Central memory CD8-positive, alpha-beta T cell (primary cell): ENCODE data around the gene STARD3NL.
"Not testable (repeated sequence)": the region's sequence is repeated elsewhere in the genome, so short reads cannot be mapped to it uniquely, and the experiment has no call there.

Experiments
- ATAC-seq: fragments of 150-1000 bp; cut with Tn5 transposase; replicated peaks from 2 replicates; pipeline ENCODE4 v1.10.0; 2022; ENCODE audit warnings: mild to moderate bottlenecking, moderate FRiP score, moderate number of reproducible peaks; ENCODE audit not compliant: poor library complexity, severe bottlenecking; ENCODE audit errors: extremely low read depth
- DNase-seq, 2 donors: peaks; one replicate each; pipeline ENCODE4 v3.0.0; 2021; ENCODE audit warnings: low spot score in 2 of 2
- H3K27ac Mint-ChIP-seq: one replicate; pipeline ENCODE4 v1.8.0; 2022; ENCODE audit warnings: low read depth, mild to moderate bottlenecking, moderate library complexity, mixed read lengths
- H3K27me3 Mint-ChIP-seq: one replicate; pipeline ENCODE4 v1.8.0; 2022; ENCODE audit warnings: mixed read lengths
- H3K36me3 Mint-ChIP-seq: one replicate; pipeline ENCODE4 v1.8.0; 2022; ENCODE audit warnings: mild to moderate bottlenecking, moderate library complexity, mixed read lengths; ENCODE audit not compliant: insufficient read depth
- H3K4me1 Mint-ChIP-seq: one replicate; pipeline ENCODE4 v1.8.0; 2022; ENCODE audit warnings: mixed read lengths
- H3K4me3 Mint-ChIP-seq: one replicate; pipeline ENCODE4 v1.8.0; 2022; ENCODE audit warnings: mild to moderate bottlenecking, moderate library complexity, mixed read lengths
- H3K9me3 Mint-ChIP-seq: one replicate; pipeline ENCODE4 v1.8.0; 2022; ENCODE audit warnings: mixed read lengths

Gene STARD3NL

DNA sequence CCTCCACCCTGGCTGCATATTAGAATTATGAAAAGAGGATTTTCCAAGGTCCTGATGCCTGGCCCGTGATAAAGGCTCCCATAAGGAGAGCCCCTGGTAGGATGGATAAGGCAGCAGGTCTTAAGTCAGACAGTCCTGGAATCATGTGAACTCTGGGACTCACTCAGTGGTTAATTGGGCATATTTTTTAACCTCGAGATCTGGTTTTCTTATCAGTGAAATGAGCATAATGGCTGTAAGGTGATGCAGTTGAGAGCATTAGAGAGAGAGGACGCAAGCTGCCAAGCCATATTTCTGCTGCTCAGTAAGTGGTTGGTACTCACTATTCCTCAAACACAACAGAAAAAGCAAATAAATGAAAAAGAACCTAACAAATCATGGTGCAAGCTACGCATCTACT is 57.6 kb downstream of the STARD3NL start:
- Mint-ChIP-seq H3K27ac (peak overlapping the region; percentile 94), H3K27me3 (no peaks in the 10 kb centered on the region), H3K4me3 (peak overlapping the region; percentile 56), H3K36me3 (peaks cover 46% of the 10 kb centered on the region), H3K9me3 (no peaks in the 10 kb centered on the region), H3K4me1 (peaks cover 87% of the 10 kb centered on the region)
- DNase-seq (no peak), ATAC-seq (no peak)

DNA sequence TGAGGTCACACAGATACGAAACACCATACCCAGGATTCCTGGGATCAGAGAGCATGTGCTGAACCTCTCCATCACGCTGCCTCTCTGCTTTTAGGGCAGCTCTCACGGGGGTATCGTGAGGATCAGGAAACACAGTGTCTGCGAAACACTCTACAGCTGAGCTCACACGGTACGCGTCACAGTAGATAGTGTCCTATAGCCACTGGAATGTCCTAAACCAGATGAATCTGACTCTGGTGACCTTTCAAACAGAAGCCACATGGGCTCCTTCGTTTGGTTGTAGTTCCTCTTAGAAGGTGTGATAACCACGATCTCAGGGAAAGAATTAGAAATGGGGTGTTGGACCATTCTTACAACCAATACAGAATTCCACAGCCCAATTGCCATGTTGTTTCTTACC is 61.1 kb downstream of the STARD3NL start:
- not testable (repeated sequence) for H3K27me3 Mint-ChIP-seq, DNase-seq, H3K9me3 Mint-ChIP-seq, ATAC-seq, H3K4me3 Mint-ChIP-seq
- Mint-ChIP-seq H3K27ac (peak overlapping the region; percentile 67), H3K4me1 (peaks cover 73% of the 10 kb centered on the region), H3K36me3 (peaks cover 61% of the 10 kb centered on the region)

GRCh38 chr7:38241071-38241470 is 63.0 kb downstream of the STARD3NL start:
- ATAC-seq, result no peak
- H3K9me3 Mint-ChIP-seq, result no peaks in the 10 kb centered on the region
- H3K36me3 Mint-ChIP-seq, result peaks cover 75% of the 10 kb centered on the region
- peaks cover 73% of the 10 kb centered on the region for H3K4me1 Mint-ChIP-seq
- H3K4me3 Mint-ChIP-seq, result peak overlapping the region; percentile 19
- no peaks in the 10 kb centered on the region for H3K27me3 Mint-ChIP-seq
- no peak for DNase-seq
- H3K27ac Mint-ChIP-seq, result peak overlapping the region; percentile 91

DNA sequence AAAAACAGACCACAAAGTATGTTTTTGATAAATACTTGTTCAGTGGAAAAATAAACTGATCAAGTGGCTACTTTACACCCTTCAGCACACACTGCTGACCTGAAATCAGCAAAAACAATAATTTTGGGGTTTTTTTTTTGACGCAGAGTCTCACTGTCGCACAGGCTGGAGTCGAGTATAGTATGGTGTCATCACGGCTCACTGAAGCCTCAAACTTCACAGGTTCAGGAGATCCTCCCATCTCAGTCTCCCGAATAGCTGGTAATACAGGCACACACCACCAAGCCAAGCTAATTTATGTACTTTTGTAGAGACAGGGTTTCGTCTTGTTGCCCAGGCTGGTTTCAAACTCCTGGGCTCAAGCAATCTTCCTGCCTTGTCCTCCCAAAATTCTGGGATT is 64.8 kb downstream of the STARD3NL start:
- DNase-seq (no peak), ATAC-seq (peak; percentile 65)
- Mint-ChIP-seq H3K27me3 (no peaks in the 10 kb centered on the region), H3K9me3 (no peaks in the 10 kb centered on the region), H3K4me1 (peaks cover 71% of the 10 kb centered on the region), H3K4me3 (peak overlapping the region; percentile 60), H3K27ac (peak overlapping the region; percentile 91), H3K36me3 (peaks cover 81% of the 10 kb centered on the region)

DNA sequence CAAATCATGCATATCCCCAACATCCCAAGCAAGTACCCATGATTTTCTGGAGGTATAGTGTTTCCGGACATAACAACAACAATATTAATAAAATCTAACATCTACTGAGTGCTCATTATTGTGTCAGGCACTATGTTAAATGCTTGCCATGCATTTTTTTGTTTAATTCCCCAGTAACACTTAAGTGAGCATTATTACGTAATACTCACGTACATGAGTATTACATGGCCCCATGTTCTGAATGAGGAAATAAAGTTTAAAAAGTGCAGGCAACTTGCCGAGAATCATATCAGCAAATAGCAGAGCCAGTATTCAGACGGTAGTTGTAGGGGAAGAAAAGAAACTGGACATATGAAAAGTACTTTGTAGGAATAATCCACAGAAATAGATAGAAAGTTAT is 65.3 kb downstream of the STARD3NL start:
- peak overlapping the region; percentile 60 for H3K4me3 Mint-ChIP-seq
- ATAC-seq, H3K27me3 Mint-ChIP-seq, DNase-seq, H3K9me3 Mint-ChIP-seq: not testable (repeated sequence)
- H3K4me1 Mint-ChIP-seq, result peaks cover 71% of the 10 kb centered on the region
- H3K36me3 Mint-ChIP-seq, result peaks cover 82% of the 10 kb centered on the region
- peak overlapping the region; percentile 91 for H3K27ac Mint-ChIP-seq

- Mint-ChIP-seq H3K27ac (peak overlapping the region; percentile 91), H3K36me3 (peaks cover 82% of the 10 kb centered on the region), H3K4me1 (peaks cover 70% of the 10 kb centered on the region), H3K4me3 (peak overlapping the region; percentile 61), H3K27me3 (no peaks in the 10 kb centered on the region), H3K9me3 (no peaks in the 10 kb centered on the region)
- no peak for ATAC-seq
- no peak for DNase-seq
Measured at GRCh38 chr7:38244516-38244915, 66.5 kb downstream of the STARD3NL start.

GRCh38 chr7:38245409-38245977 is 67.4 kb downstream of the STARD3NL start:
- DNase-seq (no peak), ATAC-seq (peak; percentile 50)
- H3K9me3 Mint-ChIP-seq, result no peaks in the 10 kb centered on the region
- peaks cover 84% of the 10 kb centered on the region for H3K36me3 Mint-ChIP-seq
- no peaks in the 10 kb centered on the region for H3K27me3 Mint-ChIP-seq
- H3K4me1 Mint-ChIP-seq, result peaks cover 75% of the 10 kb centered on the region
- peak overlapping the region; percentile 91 for H3K27ac Mint-ChIP-seq
- peak overlapping the region; percentile 61 for H3K4me3 Mint-ChIP-seq

DNA sequence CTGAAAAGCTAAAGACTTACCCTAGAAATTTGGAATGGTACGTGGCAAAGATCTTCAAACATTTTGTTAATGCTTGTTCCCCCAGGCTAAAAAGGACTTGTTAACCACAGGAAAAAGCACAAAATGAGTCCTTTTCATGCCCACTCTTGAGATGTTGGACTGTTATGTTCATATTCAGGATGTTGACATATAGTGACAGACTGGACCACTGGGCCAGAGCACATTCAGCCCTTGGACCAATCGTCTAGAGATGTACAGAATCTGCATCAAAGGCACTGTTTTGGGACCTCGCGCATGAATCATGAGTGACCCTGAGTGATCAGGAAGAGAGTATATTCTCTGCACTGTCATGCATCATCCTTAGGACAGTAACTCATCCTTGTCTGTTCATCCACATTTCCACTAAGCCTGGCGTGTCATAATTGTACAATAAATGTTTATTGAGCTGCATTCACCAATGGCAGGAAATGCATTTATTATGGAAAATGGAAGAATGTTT is 70.1 kb downstream of the STARD3NL start:
- no peaks in the 10 kb centered on the region for H3K9me3 Mint-ChIP-seq
- ATAC-seq, result no peak
- H3K27me3 Mint-ChIP-seq, result no peaks in the 10 kb centered on the region
- peaks cover 62% of the 10 kb centered on the region for H3K4me1 Mint-ChIP-seq
- H3K4me3 Mint-ChIP-seq, result peak overlapping the region; percentile 71
- peak overlapping the region; percentile 84 for H3K27ac Mint-ChIP-seq
- DNase-seq, result no peak
- H3K36me3 Mint-ChIP-seq, result peaks cover 64% of the 10 kb centered on the region

DNA sequence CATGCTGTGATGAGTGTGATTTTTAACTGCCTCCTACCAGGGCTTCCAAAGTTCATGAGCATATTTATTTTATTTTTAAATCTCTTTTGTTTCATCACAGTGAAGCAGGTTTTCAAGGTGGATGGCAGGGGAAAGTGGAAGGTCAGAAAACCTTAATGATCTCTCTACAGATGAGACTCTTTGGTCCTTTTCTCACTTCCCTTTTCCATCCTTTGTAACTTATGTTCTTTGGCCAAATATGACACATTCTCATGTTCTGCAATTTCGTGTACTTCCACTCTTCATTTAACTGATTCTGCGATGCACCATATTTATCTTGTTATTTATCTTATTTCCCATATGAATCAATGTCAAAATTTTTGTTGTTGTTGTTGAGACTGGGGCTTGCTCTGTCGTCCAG is 71.8 kb downstream of the STARD3NL start:
- Mint-ChIP-seq H3K36me3 (peaks cover 51% of the 10 kb centered on the region), H3K4me1 (peaks cover 47% of the 10 kb centered on the region), H3K27ac (peak overlapping the region; percentile 63), H3K4me3 (peak overlapping the region; percentile 63)
- H3K27me3 Mint-ChIP-seq, H3K9me3 Mint-ChIP-seq, ATAC-seq, DNase-seq: not testable (repeated sequence)

GRCh38 chr7:38257350-38257677 is 79.3 kb downstream of the STARD3NL start:
- ATAC-seq, result no peak

DNA sequence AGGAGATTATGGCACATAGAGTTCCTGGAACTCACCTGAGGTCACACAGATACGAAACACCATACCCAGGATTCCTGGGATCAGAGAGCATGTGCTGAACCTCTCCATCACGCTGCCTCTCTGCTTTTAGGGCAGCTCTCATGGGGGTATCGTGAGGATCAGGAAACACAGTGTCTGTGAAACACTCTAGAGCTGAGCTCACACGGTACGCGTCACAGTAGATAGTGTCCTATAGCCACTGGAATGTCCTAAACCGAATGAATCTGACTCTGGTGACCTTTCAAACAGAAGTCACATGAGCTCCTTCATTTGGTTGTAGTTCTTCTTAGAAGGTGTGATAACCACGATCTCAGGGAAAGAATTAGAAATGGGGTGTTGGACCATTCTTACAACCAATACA is 81.1 kb downstream of the STARD3NL start:
- not testable (repeated sequence) for ATAC-seq
- H3K36me3 Mint-ChIP-seq, result peaks cover 19% of the 10 kb centered on the region

More at GRCh38 chr7:38257350-38257677, 79.3 kb downstream of the STARD3NL start:
- no peaks in the 10 kb centered on the region for H3K9me3 Mint-ChIP-seq
- no peak overlapping the region for H3K27ac Mint-ChIP-seq
- H3K4me1 Mint-ChIP-seq, result no peaks in the 10 kb centered on the region
- no peak overlapping the region for H3K4me3 Mint-ChIP-seq
- DNase-seq, result no peak
- H3K27me3 Mint-ChIP-seq, result no peaks in the 10 kb centered on the region
- H3K36me3 Mint-ChIP-seq, result peaks cover 15% of the 10 kb centered on the region

DNA sequence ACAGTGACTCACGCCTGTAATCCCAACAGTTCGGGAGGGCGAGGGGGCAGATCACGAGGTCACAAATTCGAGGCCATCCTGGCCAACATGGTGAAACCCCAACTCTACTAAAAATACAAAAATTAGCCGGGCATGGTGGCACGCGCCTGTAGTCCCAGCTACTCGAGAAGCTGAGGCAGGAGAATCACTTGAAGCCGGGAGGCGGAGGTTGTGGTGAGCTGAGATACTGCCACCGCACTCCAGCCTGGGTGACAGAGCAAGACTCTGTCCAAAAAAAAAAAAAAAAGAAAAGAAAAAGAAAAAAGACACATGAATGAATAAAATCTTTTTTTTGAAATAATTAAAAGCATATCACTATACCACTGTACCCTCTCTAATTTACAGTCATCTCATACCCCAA is 83.6 kb downstream of the STARD3NL start:
- peak overlapping the region; percentile 49 for H3K27ac Mint-ChIP-seq

More for the DNA sequence above, 81.1 kb downstream of the STARD3NL start:
- H3K9me3 Mint-ChIP-seq, DNase-seq, H3K27me3 Mint-ChIP-seq, H3K4me3 Mint-ChIP-seq, H3K27ac Mint-ChIP-seq, H3K4me1 Mint-ChIP-seq: not testable (repeated sequence)

DNA sequence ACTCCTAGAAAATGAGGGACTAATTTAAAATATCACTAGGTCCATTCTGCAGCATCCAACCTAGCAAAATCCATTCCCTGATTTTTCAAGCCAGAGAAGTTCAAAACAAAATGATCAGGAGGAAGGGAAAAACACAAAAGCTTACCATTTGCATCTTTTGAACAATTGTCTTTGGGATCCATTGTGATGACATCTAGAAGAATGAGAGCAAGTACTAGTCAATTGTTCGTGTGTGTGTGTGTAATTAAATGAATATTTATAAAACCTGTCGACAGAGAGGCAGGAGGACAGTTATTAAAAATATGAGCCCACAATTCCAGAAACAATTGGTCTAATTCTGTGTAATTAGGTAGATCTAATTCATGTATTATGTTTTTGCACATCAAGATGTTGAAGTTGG is 84.0 kb downstream of the STARD3NL start:
- H3K27me3 Mint-ChIP-seq, ATAC-seq, H3K9me3 Mint-ChIP-seq, DNase-seq, H3K4me1 Mint-ChIP-seq: not testable (repeated sequence)
- H3K4me3 Mint-ChIP-seq, result peak overlapping the region; percentile 32
- H3K36me3 Mint-ChIP-seq, result peaks cover 21% of the 10 kb centered on the region
- peak overlapping the region; percentile 49 for H3K27ac Mint-ChIP-seq

More for the DNA sequence above, 83.6 kb downstream of the STARD3NL start:
- not testable (repeated sequence) for ATAC-seq, H3K27me3 Mint-ChIP-seq, H3K9me3 Mint-ChIP-seq, DNase-seq, H3K4me1 Mint-ChIP-seq
- H3K4me3 Mint-ChIP-seq, result peak overlapping the region; percentile 32
- peaks cover 21% of the 10 kb centered on the region for H3K36me3 Mint-ChIP-seq
